HG02763 (cell line): ENCODE measurements around the gene POLR2E.

ENCODE experiments used
- ATAC-seq: cut with Tn5 transposase; IDR thresholded peaks from one replicate; pipeline ENCODE4 v1.9.1; 2021; ENCODE audit warnings: mild to moderate bottlenecking, moderate library complexity; ENCODE audit not compliant: unreplicated experiment

The POLR2E gene

DNA sequence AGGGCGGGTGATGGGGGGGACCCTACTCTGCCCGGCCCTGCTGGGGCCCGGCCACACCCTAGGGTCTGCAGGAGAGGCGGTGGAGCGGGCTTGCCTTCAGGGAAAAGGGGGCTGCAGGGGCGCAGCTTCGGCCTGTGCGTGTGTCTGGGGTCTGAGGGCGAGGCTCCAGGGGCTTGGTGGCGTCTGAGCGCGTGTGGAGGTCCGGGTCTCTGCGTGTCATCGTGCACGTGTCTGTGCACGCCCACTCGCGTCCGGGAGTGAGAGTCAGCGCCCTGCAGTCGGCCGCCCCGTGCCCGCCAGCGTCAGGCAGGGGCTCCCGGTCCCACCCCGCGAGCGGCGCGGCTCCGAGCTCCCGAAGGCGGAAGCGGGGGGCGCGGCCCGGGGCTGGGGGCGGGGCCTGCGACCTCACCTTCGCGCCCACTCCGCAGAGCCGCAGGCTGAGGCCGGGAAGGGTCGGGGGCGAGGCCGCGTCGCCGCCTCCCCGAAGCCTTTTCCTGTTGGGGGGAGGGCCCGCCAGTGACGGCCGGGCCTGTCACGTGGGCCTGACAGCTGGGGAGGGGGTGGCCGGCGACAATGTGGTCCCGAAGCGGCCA lies 28.3 kb downstream of the POLR2E start, which contains the start of gene ARHGAP45:
ARHGAP45 (plus strand) TSS at position 420 of the 593 bp plus-strand sequence. CDS start 239 bp downstream, outside the sequence.
- ATAC-seq, result peak; percentile 46

DNA sequence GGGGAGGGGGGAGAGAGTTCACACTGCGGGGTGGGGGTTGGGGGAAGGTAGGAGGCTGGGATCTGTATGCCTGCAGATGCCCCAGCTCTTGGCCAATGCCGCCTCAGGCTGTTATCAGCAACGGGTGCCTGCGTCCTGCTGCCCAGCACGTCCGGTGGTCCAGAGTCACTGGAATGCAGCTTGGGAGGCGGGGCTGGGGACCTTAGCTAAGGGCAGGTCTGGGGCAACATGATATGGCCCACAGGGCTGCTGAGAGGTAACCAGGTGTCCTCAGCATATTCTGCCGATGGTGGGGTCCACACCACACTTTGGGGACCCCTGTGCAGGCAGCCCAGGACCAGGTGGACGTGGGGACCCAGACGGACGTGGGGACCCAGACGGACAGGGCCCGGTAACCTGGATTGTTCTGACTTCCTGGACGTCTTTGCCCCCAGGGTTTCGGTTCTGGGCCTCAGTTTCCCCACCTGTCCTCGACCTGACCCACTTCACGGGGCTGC lies 28.9 kb downstream of the POLR2E start:
- no peak for ATAC-seq

DNA sequence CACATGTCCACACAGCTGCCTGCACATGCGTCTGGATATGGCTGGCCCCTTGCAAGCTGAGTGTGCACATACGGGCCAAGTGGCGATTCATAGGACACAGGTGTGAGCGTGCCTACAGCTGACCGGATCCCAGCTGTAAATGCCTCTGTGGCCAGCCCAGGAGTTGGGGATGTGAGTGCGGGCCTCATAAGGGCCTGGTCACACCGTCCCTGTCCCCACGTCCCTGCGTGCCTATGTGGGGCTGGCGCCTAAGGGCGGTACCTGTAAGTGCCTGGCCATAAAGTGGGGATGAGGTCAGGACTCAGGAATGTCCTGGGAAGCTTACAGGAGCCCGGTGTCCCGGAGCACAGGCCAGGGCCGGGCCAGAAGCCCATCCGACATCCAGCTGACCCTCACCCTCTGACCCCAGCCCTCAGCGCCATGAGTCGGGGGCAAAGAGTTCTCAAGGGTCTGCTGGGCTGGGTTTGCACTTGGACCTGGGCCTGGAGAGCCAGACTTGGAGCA lies 29.5 kb downstream of the POLR2E start:
- no peak for ATAC-seq

DNA sequence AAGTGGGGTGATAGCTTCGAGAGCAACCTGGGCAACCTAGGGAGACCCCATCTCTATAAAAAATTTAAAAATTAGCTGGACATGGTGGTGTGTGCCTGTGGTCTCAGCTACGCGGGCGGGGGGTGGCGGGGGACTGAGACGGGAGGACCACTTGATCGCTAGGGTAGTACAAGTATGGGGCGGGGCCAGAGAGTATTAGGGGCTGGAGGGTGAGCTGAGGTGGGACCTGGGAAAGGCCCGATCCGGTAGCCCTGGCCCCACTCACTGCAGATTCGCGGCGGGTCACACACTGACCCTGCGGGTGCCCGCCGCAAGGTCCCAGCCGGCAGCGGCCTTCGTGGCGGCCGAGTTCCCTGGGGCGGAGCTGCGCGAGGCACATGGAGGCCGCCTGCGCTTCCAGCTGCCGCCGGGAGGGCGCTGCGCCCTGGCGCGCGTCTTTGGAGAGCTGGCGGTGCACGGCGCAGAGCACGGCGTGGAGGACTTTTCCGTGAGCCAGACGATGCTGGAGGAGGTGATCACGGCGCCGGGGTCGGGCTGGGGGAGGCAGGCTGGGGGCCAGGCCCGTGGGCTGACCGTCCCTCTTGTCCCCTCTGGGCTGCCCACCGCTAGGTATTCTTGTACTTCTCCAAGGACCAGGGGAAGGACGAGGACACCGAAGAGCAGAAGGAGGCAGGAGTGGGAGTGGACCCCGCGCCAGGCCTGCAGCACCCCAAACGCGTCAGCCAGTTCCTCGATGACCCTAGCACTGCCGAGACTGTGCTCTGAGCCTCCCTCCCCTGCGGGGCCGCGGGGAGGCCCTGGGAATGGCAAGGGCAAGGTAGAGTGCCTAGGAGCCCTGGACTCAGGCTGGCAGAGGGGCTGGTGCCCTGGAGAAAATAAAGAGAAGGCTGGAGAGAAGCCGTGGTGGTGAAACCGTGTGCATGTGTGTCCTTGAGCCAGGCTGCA lies 30.2 kb downstream of the POLR2E start:
- no peak for ATAC-seq

DNA sequence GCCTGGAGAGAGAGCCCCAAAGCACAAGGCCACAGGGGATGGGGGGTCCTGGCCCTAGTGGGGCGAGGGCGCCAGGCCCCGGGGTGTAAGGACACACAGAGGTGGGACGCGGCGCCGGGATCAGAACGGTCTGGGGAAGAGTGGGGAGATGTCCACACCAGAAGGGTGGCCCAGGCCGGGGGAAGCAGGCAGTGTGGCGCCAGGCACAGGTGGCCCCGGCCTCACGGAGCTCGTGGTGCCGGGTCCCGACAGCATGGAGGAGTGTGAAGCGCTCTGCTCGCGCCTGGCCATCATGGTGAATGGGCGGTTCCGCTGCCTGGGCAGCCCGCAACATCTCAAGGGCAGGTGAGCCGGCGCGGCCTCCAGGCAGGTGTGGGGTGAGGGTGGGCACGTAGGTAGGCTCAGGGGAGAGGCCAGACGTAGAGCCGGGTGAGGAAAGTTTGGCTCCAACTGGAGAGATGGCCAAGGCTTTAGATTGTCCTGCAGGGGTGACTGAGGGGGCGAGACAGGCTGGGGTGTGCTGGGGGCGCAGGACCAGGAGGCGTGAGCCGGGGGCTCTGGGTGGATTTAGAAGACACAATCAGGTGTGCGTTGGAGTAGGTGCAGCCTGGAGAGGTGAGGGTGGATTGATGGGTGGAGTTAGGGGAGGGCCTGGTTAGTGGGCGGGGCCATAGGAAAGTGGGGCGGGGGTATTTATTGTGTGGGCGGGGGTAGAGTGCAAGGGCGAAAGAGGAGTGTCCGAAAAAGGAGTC lies 31.1 kb downstream of the POLR2E start:
- ATAC-seq, result no peak

DNA sequence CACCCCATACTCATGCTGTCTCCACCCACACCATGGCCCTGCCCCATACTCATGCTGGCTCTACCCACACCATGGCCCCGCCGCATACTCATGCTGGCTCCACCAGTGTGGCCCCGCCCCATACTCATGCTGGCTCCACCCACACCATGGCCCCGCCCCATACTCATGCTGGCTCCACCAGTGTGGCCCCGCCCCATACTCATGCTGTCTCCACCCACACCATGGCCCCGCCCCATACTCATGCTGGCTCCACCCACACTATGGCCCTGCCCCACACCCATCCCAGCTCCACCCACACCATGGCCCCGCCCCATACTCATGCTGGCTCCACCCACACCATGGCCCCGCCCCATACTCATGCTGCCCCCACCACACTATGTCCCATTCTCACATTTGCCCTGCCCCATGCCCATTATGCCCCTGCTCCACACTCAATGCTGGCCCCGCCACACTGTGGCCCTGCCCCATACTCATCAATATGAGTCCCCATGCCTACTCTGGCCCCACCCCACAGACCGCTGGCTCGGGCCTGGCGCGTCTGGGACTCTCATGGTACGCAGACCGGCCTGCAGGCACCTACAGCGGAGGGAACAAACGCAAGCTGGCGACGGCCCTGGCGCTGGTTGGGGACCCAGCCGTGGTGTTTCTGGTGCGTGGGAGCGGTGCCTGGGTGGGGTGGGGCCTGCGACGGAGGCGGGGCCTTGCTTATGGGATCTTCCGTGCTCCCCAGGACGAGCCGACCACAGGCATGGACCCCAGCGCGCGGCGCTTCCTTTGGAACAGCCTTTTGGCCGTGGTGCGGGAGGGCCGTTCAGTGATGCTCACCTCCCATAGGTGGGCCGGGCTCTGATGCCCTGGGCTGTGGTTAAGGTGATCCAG lies 31.9 kb downstream of the POLR2E start:
- no peak for ATAC-seq

DNA sequence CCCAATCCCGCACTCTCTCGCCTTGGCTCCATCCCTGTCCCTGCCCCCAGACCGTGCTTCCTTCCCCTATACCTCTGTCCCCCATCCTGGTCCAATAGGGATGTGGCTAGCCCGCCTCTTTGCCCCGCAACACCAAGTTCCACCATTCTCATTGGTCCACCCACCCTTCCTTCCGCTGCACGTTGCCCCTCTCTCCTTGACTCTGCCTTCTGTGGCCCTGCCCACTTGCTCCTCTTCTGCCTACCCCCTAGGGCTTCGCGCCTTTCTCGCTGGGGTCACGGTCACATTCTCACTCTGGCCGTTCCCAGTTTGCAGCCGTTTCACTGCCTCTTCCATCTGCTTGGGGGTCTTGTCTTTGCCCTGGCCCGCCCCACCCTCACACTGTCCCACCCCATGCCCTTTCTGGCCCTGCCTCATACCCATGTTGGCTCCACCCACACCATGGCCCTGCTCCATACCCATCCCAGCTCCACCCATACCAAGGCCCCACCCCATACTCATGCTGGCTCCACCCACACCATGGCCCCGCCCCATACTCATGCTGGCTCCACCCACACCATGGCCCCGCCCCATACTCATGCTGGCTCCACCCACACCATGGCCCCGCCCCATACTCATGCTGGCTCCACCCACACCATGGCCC lies 32.7 kb downstream of the POLR2E start:
- ATAC-seq, result no peak

DNA sequence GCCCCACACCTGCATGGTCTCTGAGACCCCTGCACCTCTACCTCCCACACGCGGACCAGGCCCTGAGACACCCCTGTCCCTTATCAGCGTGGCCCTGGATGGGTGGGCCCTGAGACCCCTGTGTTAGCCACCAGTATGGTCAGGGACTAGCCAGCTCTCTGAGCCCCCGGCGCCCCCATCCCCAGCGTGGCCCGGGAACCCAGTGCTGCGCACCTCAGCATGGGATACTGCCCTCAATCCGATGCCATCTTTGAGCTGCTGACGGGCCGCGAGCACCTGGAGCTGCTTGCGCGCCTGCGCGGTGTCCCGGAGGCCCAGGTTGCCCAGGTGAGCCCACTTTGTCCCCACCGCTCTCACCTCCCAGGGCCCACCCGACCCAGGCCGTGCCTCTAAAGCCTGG lies 33.2 kb downstream of the POLR2E start:
- no peak for ATAC-seq

DNA sequence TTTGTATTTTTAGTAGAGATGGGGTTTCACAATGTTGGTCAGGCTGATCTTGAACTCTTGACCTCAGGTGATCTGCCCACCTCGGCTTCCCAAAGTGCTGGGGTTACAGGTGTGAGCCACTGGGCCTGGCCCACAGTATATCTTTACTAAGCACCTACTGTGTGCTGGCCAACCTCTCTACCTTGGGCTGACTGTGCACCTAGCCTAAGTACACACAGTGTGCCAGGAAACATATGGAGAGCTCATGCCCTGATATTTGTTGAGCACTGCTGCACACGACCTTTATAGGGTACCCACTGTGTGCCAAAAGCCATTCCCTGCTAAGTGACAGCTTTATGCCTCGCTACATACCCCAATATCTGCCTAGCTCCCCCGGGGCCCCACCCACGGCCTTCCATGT lies 34.5 kb downstream of the POLR2E start:
- no peak for ATAC-seq

DNA sequence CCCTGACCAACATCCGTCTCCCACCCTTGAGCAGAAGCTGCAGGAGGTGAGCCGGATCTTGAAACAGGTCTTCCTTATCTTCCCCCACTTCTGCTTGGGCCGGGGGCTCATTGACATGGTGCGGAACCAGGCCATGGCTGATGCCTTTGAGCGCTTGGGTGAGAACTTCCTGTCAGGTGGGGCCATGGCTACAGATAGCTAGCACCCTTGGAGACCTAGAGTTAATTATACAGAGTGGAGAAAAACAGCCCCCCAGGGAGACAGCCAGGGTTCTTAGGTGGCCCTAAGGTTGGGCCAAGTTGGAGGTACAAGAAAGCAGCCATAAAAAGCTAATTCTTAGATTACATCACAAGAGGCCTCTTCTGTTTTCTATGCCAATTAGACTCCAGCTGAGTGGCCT lies 37.1 kb downstream of the POLR2E start:
- ATAC-seq, result no peak

DNA sequence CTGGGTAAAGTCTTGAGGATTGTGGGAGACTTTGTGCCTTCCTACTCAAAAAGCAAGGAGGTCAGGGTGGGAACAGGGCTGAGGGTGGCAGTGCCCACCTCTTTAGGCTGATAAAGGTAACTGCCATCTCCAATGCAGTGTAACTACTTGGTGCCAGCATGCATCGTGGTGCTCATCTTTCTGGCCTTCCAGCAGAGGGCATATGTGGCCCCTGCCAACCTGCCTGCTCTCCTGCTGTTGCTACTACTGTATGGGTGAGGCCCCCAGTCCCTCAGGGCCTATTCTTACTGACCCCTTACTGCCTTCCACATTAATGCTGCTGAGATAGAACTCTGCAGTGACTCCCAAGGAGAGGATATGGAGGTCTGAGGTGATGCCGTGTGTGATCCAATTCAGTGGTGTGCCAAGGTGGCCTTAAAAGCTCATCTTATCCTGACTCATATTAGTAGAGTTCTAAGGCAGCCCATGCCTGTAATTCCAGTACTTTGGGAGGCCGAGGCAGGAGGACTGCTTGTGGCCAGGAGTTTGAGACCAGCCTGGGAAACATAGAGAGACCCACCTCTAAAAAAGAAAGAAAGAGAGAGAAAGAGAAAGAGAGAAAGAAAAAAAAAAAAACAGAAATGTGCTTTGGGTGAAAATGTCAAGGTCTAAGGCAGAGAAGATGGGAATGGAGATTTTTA lies 37.9 kb downstream of the POLR2E start:
- no peak for ATAC-seq

DNA sequence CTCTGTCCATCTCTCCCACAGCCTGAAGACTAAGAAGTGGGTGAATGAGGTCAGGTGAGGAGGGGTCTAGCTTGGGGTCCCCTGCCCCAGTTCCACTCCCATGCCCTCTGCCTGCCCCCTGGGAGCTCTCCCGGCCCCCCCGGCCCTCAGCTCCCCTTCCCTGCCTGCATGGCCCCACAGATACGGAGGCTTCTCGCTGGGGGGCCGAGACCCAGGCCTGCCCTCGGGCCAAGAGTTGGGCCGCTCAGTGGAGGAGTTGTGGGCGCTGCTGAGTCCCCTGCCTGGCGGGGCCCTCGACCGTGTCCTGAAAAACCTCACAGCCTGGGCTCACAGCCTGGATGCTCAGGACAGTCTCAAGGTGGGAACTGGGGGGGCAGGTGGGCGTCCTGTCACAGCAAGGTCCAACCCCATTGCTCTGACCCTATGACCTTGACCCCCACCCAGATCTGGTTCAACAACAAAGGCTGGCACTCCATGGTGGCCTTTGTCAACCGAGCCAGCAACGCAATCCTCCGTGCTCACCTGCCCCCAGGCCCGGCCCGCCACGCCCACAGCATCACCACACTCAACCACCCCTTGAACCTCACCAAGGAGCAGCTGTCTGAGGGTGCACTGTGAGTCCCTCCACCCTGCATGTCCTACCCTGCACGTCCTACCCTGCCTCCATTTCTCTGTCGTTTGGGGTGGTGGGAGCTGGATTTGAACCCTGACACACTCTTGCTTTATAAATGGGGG lies 39.1 kb downstream of the POLR2E start:
- ATAC-seq, result no peak

DNA sequence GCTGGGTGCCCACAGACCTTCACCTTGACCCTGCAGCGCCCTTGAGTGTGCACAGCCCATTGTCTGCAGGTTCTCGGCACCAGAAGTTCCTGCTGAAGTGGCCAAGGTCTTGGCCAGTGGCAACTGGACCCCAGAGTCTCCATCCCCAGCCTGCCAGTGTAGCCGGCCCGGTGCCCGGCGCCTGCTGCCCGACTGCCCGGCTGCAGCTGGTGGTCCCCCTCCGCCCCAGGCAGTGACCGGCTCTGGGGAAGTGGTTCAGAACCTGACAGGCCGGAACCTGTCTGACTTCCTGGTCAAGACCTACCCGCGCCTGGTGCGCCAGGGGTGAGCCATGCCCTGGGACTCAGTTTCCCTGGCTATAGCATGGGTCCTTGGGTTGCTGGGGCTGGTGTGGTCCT lies 40.1 kb downstream of the POLR2E start:
- ATAC-seq, result no peak

DNA sequence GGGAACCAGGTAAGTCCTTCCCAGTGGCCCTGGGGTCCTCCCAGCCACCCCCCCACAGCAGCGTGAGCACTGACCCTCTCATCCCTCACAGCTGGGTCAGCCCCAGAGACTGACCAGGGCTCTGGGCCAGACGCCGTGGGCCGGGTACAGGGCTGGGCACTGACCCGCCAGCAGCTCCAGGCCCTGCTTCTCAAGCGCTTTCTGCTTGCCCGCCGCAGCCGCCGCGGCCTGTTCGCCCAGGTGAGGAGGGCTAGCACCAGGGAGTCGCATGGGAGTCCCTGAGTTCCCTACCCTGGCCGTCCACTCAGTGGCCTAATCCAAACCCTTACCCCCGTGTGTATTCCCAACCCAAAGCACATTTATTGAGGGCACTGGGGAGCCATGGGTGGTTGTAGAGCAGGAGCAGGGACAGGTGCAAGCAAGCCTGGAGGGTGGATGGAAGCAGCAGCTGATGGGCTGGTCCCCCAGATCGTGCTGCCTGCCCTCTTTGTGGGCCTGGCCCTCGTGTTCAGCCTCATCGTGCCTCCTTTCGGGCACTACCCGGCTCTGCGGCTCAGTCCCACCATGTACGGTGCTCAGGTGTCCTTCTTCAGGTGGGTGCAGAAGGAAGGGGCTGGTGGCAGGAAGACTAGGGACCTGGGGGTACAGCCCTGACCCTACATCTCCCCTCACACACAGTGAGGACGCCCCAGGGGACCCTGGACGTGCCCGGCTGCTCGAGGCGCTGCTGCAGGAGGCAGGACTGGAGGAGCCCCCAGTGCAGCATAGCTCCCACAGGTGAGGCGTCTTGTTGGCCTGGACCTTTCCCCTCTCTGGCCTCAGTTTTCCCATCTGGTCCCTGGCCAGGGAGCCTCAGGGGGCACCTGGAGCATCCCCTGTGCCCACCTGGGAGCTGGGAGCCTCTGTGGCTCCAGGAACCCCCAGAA lies 40.8 kb downstream of the POLR2E start:
- no peak for ATAC-seq

DNA sequence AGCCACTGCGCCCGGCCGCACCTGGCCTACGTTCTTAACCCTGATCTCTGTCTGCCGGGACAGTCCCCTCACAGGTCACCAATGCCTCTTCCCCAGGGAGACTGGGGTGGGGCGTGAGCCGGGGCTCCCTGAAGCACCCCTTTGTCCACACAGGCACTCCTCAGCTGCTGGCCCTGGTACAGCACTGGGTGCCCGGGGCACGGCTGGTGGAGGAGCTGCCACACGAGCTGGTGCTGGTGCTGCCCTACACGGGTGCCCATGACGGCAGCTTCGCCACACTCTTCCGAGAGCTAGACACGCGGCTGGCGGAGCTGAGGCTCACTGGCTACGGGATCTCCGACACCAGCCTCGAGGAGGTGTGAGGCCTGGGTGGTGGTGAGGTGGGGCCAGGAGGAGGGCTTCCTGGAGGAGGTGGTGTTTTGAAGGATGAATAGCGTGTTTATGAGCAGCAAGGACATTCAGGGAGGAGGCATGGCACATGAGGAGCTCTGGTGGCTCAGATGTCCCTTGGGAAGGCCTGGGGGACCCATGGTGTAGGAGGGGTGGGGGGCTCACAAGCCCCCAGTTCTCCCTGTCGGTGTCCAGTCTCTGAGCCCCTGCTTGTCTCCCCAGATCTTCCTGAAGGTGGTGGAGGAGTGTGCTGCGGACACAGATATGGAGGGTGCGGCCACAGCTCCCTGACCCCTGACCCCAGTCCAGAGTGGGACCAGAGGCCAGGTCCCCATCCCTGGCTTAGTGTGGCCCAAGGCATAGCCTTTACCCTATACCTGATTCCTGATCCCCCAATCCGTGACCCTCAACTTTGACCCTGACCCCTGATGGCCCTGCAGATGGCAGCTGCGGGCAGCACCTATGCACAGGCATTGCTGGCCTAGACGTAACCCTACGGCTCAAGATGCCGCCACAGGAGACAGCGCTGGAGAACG lies 41.7 kb downstream of the POLR2E start:
- no peak for ATAC-seq

DNA sequence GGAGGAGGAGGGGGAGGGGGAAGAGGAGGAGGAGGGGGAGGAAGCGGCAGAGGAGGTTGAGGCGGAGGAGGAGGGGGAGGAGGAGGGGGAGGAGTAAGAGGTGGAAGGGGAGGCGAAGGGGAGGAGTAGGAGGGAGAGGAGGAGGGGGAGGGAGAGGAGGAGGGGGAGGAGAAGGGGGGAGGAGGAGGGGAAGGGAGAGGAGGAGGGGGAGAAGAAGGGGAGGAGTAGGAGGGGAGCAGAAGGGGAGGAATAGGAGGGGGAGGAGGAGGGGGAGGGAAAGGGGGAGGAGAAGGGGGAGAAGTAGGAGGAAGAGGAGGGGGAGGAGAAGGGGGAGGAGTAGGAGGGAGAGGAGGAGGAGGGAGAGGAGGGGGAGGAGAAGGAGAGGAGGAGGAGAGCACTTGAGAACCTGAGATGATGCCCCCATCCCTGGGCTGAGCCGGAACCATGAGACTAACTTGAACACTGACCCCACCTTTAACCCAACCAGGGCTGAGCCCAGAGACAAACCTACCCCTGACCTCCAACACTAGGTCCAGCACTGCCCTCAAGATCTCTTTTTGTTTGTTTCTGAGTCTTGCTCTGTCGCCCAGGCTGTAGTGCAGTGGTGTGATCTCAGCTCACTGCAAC lies 42.7 kb downstream of the POLR2E start:
- no peak for ATAC-seq
